Cortex of kidney (tissue), 1 donor: ENCODE measurements around the gene DQX1.

Experiments
- DNase-seq: peaks from one replicate; lab custom pipeline; 2025; lab: John Stamatoyannopoulos, UW

Gene DQX1

GRCh38 chr2:74553892-74554819 is 28.1 kb upstream of the DQX1 start, which contains the start of the genes DOK1 and LOXL3:
Gene DOK1 (plus strand): TSS chr2:74554720. CDS start chr2:74554755, 35 bp downstream.
Gene LOXL3 (minus strand): TSS chr2:74553942. CDS start chr2:74552634, 1,308 bp downstream.
- DNase-seq: no peak

- no peak for DNase-seq
Measured at GRCh38 chr2:74552914-74553811, 27.1 kb upstream of the DQX1 start.

- no peak for DNase-seq
Measured at GRCh38 chr2:74551942-74552913, 26.2 kb upstream of the DQX1 start.

GRCh38 chr2:74551530-74551929 is 25.5 kb upstream of the DQX1 start:
- DNase-seq: no peak

GRCh38 chr2:74550231-74550630 is 24.2 kb upstream of the DQX1 start:
- DNase-seq: no peak

GRCh38 chr2:74548900-74549826 is 23.1 kb upstream of the DQX1 start:
- DNase-seq: no peak

- DNase-seq: no peak
Measured at GRCh38 chr2:74548285-74548899, 22.4 kb upstream of the DQX1 start.

- no peak for DNase-seq
Measured at GRCh38 chr2:74546004-74546403, 20.0 kb upstream of the DQX1 start.

GRCh38 chr2:74544634-74545033 is 18.6 kb upstream of the DQX1 start:
- no peak for DNase-seq

GRCh38 chr2:74542978-74543377 is 16.9 kb upstream of the DQX1 start:
- DNase-seq: no peak

- no peak for DNase-seq
Measured at GRCh38 chr2:74540291-74540690, 14.3 kb upstream of the DQX1 start.

GRCh38 chr2:74538881-74539339 is 12.9 kb upstream of the DQX1 start:
- no peak for DNase-seq

GRCh38 chr2:74537140-74537539 is 11.1 kb upstream of the DQX1 start:
- DNase-seq: no peak

- DNase-seq: no peak
Measured at GRCh38 chr2:74536166-74536950, 10.3 kb upstream of the DQX1 start.

- no peak for DNase-seq
Measured at GRCh38 chr2:74535440-74535965, 9.5 kb upstream of the DQX1 start.

- DNase-seq: no peak
Measured at GRCh38 chr2:74534411-74534810, 8.4 kb upstream of the DQX1 start.

- no peak for DNase-seq
Measured at GRCh38 chr2:74533464-74533863, 7.4 kb upstream of the DQX1 start.

- DNase-seq: no peak
Measured at GRCh38 chr2:74532222-74532621, 6.2 kb upstream of the DQX1 start.

GRCh38 chr2:74531666-74532065 is 5.6 kb upstream of the DQX1 start:
- no peak for DNase-seq
